Nasal cavity respiratory epithelium epithelial cell of viscerocranial mucosa (primary cell): ENCODE measurements around the gene ALDH1L1. TPM values are rescaled to one million over a fixed set of nuclear protein-coding genes. Genes with fewer than 3 reads are reported as not detected.

Experiments used
- total RNA-seq: library from RNA; depleted of rRNA; stranded (reverse); fragments of >200 nt; gene quantifications from 2 replicates; pipeline ENCODE4 v1.2.3, GENCODE V29; 2014

ALDH1L1 gene
- total RNA-seq, result 1.0 and 21.5 TPM in 2 replicates

DNA sequence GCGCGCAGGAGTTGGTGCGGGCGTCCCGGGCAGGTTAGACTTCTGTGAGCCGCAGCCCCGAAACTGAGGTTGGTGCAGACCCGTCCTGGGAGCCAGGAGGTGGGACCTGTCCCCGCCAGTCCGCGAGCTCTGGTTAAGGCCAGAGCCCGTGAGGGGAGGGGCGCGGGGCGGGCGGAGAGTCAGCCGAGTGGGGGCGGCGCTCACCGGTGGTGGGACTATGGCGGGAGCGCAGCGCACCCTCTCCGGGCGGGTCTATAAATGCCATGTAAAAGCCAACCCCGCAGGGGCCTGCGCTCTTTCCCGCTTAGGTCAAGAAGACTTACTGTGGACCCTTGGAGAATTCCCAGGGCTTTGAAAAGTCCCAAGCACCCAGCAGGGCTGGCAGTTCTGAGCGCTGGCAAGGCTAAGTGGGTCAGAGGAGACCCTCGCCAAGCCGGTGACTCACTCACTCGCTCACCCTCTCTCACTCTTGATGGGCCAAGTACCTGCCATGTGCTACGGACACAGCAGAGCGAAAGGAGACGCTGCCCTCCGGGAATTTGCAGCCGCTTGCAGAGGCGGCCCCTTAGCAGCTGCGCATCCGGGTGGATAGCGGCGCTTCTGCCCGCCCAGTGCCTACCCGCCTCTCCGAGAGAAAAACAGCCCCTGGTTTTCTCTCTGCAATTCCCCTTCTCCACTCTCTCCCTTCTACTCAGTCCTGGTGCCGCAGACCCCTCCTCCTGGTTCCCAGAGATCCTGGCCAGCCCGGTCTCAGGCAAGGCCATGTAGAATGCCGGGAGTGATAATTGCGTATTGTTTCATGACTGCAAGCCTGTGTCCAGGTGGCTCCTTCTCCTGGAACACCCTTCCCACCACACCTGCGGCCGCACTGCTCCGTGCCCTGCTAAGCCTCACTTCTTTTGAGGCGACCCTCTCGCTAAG lies at the start of gene ALDH1L1:
Gene ALDH1L1 (minus strand): TSS at position 110 of the 921 bp plus-strand sequence. CDS start 19,607 bp downstream, outside the sequence.

DNA sequence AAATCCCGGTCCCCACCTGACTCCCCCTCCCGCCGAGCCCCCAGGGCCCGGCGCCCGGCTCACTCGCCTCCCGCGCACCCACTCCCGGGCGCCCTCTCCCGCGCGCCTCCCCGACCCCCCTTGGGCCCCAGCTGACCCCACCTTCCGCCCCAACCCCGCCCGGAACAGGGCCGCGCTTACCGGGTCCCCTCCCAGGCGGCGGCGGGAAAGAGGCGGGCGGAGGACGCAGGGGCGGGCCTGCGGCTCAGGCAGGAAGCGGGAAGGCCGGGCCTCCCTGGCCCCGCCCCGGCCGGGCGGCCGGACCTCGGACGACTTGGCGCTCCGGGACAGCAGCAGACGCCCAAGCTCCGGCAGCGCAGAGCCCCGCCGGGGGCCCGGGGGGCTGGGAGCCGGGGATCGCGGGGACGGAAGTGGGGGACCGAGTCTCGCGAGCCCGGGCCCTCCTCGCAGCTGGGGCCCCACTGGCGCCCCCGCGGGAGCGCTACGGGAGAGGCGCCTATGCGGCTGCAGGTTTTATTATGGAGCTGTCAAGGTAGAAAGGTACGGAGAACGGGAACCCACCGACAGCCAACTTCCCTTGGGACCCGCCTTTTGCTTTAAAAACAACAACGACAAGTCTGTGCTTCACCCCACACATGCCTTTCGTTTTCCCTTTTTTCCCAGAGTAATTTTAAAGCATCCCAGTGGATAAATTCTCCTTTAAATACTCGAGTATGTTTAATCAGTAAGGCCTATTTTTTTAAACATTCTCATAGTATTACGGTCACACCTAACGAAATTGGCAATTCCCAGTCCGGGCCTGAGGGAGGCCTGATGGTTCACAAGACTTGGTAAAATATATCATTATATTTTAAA lies 96.2 kb downstream of the ALDH1L1 start, which contains the start of gene SLC41A3:
Gene SLC41A3 (minus strand): TSS at position 212 of the 855 bp plus-strand sequence. CDS start 15,905 bp downstream, outside the sequence.

Other genes starting within 250 kb of the ALDH1L1 start
- gene ROPN1B, start 211.4 kb downstream of the ALDH1L1 start, total RNA-seq, result not detected in 2 replicates
- 46.8 and 54.5 TPM in 2 replicates for gene SLC41A3, start 96.5 kb downstream of the ALDH1L1 start, total RNA-seq
- 0.57 and 3.4 TPM in 2 replicates for gene KLF15, start 176.8 kb upstream of the ALDH1L1 start, total RNA-seq
- gene CFAP100, start 214.3 kb upstream of the ALDH1L1 start, total RNA-seq, result not detected in 2 replicates